ENCODE data around the gene TAB3.

DNA sequence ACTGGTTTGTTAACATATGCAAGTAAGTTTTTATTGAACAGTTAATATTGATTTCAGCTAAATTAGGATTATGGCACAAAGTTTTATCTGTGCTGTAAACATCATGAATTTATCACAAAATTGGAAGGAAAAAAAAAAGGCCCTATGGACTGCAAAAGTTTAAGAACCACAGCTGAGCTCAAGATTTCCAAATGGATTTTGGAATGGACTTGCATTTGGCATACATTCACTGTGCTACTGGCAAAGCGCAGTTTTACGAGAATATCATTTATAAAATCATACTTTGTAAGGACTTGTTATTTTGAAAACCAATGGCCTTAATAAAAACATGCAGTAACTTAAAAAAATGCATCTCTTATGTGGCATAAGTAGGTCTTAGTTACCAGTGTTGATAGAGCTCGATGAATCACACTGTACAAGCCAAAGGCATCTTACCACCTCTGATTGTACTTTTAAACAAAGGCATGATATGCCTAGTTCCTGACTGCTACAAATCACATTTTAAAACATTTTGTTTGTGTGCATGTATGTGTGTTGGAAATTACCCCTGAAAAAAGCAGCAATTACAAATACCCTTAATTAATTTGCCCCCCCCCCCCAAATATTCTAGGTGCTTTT lies 58.6 kb downstream of the TAB3 start:
- TF ChIP-seq POLR2A (IDR thresholded peaks at IDR 0.05; ENCODE audit: extremely low read depth, insufficient read length): no peak
- TF ChIP-seq, protein P1, sequence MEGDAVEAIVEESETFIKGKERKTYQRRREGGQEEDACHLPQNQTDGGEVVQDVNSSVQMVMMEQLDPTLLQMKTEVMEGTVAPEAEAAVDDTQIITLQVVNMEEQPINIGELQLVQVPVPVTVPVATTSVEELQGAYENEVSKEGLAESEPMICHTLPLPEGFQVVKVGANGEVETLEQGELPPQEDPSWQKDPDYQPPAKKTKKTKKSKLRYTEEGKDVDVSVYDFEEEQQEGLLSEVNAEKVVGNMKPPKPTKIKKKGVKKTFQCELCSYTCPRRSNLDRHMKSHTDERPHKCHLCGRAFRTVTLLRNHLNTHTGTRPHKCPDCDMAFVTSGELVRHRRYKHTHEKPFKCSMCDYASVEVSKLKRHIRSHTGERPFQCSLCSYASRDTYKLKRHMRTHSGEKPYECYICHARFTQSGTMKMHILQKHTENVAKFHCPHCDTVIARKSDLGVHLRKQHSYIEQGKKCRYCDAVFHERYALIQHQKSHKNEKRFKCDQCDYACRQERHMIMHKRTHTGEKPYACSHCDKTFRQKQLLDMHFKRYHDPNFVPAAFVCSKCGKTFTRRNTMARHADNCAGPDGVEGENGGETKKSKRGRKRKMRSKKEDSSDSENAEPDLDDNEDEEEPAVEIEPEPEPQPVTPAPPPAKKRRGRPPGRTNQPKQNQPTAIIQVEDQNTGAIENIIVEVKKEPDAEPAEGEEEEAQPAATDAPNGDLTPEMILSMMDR (IDR thresholded peaks at IDR 0.05; ENCODE audit: low read depth, low read length): no peak
- no peak for TF ChIP-seq MYC (IDR thresholded peaks at IDR 0.05; ENCODE audit: low read depth, low read length)
- TF ChIP-seq, protein P2, sequence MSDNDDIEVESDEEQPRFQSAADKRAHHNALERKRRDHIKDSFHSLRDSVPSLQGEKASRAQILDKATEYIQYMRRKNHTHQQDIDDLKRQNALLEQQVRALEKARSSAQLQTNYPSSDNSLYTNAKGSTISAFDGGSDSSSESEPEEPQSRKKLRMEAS (IDR thresholded peaks at IDR 0.05; ENCODE audit: low read depth, low read length): no peak
